Spinal cord (tissue), 10 donors: ENCODE data around the gene CPLX3. TPM values are rescaled to one million over a fixed set of nuclear protein-coding genes. Genes with fewer than 3 reads are reported as not detected.

Source experiments
- DNase-seq, 6 donors: peaks; one replicate each; pipeline versions ENCODE4 v3.0.0 to v3.0.0-alpha.2; 2013 to 2015; ENCODE audit warnings: low spot score in 6 of 6, low read depth in 4 of 6
- H3K27ac ChIP-seq: one replicate; pipeline ENCODE4 v1.5.1; 2013; ENCODE audit warnings: low read depth, low read length, control low read depth
- H3K27me3 ChIP-seq: one replicate; pipeline ENCODE4 v1.6.1; 2013; ENCODE audit warnings: low read length; ENCODE audit not compliant: control insufficient read depth, insufficient read depth
- H3K36me3 ChIP-seq: one replicate; pipeline ENCODE4 v1.6.1; 2013; ENCODE audit warnings: low read length; ENCODE audit not compliant: control insufficient read depth, insufficient read depth
- H3K4me1 ChIP-seq: one replicate; pipeline ENCODE4 v1.6.1; 2013; ENCODE audit warnings: low read length; ENCODE audit not compliant: control insufficient read depth, insufficient read depth
- H3K4me3 ChIP-seq: one replicate; pipeline ENCODE4 v1.5.1; 2013; ENCODE audit warnings: low read depth, low read length, control low read depth
- H3K9me3 ChIP-seq: one replicate; pipeline ENCODE4 v1.6.1; 2013; ENCODE audit warnings: low read length; ENCODE audit not compliant: control insufficient read depth, insufficient read depth
- WGBS: methylation state at CpG from one replicate; pipeline ENCODE4 v1.1.5; 2013; ENCODE audit warnings: missing lambda C conversion rate; ENCODE audit not compliant: insufficient coverage; 5-methylcytosine and 5-hydroxymethylcytosine counted together
- polyA plus RNA-seq, 2 donors: library from polyadenylated mRNA; unstranded; fragments of 120-200 nt; gene quantifications; one replicate each; pipeline ENCODE4 v1.2.1, GENCODE V29; 2013; ENCODE audit not compliant: insufficient read length in 2 of 2
- total RNA-seq, 2 donors: library from RNA; depleted of rRNA in 1 of 2; stranded (reverse); fragments of 120-200 nt in 1 of 2; fragments of >200 nt in 1 of 2; gene quantifications; one replicate each; pipeline versions ENCODE4 v1.2.3 to v1.2.4, GENCODE V29; 2013 to 2014
- donor health status: healthy.

Gene CPLX3
- total and polyA plus RNA-seq, 4 donors = 0.11 to 0.68 (median 0.38) TPM

GRCh38 chr15:74815121-74815934, 11.1 kb upstream of the CPLX3 start:
- DNase-seq = peak in 2 of 6 donors; percentile 13 to 42
- H3K4me3 ChIP-seq = no peak overlapping the region
- H3K27me3 ChIP-seq = no peaks in the 10 kb centered on the region
- 77% methylated on average over 7 of the region's 10 CpGs for WGBS
- no peaks in the 10 kb centered on the region for H3K36me3 ChIP-seq
- no peak overlapping the region for H3K27ac ChIP-seq
- no peaks in the 10 kb centered on the region for H3K9me3 ChIP-seq
- H3K4me1 ChIP-seq = peaks cover 19% of the 10 kb centered on the region

GRCh38 chr15:74815961-74816360, 10.5 kb upstream of the CPLX3 start:
- H3K4me1 ChIP-seq = peaks cover 22% of the 10 kb centered on the region

DNA sequence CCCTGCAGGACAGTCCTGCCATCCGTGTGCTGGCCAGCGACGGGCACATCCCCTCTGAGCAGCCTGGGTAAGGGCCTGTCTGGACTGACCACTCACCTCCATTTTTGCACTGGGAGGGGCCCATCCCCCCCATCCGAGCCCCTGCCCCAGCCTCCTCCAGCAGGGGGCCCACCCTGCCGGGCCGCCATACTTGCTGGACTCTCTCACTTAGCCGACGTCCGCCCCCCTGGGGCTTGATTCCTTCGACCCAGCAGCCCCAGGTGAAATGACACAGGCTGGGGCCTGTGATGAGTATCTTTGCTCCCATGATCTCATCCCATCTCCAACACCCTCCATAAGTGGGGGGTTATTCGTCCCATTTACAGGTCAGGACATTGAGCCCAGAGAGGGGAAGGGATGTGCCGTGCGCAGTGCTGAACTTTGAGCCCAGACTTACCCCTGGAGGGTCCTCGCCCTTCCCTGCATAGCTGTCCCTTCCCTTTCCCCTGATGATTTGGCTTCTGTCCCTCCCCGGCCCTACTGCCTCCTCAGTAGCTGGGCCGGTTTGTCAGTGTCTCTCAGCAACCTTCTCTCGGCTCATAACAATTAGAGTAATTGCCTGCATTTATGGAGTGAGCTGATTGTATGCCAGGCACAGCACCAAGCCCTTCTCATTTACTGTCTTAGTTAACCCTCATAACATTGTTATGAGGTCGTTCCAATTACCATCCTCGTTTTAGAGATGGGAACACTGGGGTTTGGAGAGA, 9.6 kb upstream of the CPLX3 start:
- Histone ChIP-seq H3K36me3 (no peaks in the 10 kb centered on the region), H3K9me3 (no peaks in the 10 kb centered on the region), H3K27me3 (no peaks in the 10 kb centered on the region), H3K27ac (no peak overlapping the region), H3K4me1 (peaks cover 30% of the 10 kb centered on the region), H3K4me3 (no peak overlapping the region)
- 43% methylated on average over 5 of the region's 19 CpGs for WGBS
- DNase-seq = peak in 2 of 6 donors; percentile 22 to 89

More at GRCh38 chr15:74815961-74816360, 10.5 kb upstream of the CPLX3 start:
- H3K36me3 ChIP-seq = no peaks in the 10 kb centered on the region
- no peaks in the 10 kb centered on the region for H3K9me3 ChIP-seq
- DNase-seq = no peak
- H3K27me3 ChIP-seq = no peaks in the 10 kb centered on the region
- WGBS = 85% methylated on average over 15 of the region's 15 CpGs
- H3K27ac ChIP-seq = no peak overlapping the region
- H3K4me3 ChIP-seq = no peak overlapping the region

- DNase-seq = peak in 1 of 6 donors; percentile 16
- no peak overlapping the region for H3K27ac ChIP-seq
- H3K9me3 ChIP-seq = no peaks in the 10 kb centered on the region
- H3K4me3 ChIP-seq = no peak overlapping the region
- no peaks in the 10 kb centered on the region for H3K36me3 ChIP-seq
- 17% methylated on average over 9 of the region's 9 CpGs for WGBS
- peaks cover 30% of the 10 kb centered on the region for H3K4me1 ChIP-seq
- H3K27me3 ChIP-seq = no peaks in the 10 kb centered on the region
Observed at GRCh38 chr15:74817370-74817737, 9.1 kb upstream of the CPLX3 start.

DNA sequence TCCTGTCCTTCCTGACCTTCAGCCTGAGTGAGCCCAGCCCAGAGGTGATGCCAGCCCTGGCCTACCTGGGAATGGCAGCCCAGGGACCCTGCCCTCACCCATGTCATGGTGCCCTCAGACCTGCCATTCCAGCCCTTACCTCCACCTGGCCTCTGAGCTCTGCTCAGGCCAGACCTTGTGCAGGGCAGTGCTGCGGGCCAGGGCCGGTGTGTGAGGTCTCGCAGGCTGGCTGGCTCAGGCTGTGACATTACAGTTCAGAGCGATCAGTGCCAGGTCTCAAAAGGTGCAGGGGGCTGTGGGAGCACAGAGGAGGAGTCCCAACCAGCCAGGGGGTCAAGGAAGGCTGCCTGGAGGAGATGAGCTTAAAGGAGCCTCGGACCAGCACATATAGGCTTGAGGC, 6.4 kb upstream of the CPLX3 start:
- Histone ChIP-seq H3K27me3 (no peaks in the 10 kb centered on the region), H3K4me3 (no peak overlapping the region), H3K4me1 (peaks cover 30% of the 10 kb centered on the region), H3K9me3 (no peaks in the 10 kb centered on the region), H3K36me3 (no peaks in the 10 kb centered on the region), H3K27ac (no peak overlapping the region)
- 92% methylated on average over 5 of the region's 5 CpGs for WGBS
- no peak for DNase-seq

DNA sequence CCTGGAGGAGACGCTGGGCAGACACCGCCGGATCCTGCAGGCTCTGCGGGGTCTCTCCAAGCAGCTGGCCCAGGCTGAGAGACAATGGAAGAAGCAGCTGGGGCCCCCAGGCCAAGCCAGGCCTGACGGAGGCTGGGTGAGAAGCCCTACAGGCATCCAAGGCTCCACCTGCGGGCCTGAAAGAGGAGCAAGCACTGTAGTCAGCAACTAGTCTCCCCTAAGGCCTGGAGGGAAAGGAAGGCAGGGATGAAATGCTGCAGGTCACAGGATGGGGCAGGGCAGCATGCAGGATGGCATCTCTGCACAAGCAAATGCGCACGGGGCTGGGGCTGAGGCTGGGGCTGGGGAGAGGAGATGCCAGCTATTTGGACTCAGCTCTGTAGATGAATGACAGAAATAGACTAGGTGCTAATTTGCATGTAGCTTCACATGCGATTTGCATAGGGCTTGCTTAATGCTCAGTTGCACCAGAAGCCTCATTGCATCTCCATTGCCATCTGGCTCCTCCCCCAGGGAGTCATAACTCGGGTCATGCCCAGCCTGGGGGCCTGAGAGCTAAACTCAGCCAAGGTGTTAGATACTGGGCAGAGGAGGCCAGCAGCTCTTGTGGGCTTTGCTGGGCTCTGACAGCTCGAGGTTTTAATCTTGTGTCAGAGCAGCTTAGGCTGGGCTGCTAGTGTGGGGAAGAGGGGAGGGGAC, 5.2 kb upstream of the CPLX3 start:
- Histone ChIP-seq H3K27me3 (peaks cover 9% of the 10 kb centered on the region), H3K9me3 (no peaks in the 10 kb centered on the region), H3K36me3 (no peaks in the 10 kb centered on the region), H3K27ac (no peak overlapping the region), H3K4me1 (peaks cover 30% of the 10 kb centered on the region), H3K4me3 (no peak overlapping the region)
- 23% methylated on average over 11 of the region's 11 CpGs for WGBS
- DNase-seq = peak in 2 of 6 donors; percentile 68 to 84

DNA sequence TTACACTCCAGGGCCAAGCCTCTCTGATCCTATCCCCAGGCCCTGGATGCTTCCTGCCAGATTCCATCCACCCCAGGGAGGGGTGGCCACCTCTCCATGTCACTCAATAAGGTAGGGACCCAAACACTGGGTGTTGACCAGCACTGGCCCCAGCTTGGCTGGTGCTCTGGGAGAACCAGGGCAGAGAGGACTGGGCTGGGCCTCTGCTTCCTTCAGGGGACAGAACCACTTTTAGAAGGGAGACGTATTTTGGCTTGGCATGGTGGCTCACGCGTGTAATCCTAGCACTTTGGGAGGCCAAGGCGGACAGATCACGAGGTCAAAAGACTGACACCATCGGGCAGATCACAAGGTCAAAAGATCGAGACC, 4.7 kb upstream of the CPLX3 start:
- Histone ChIP-seq H3K36me3 (no peaks in the 10 kb centered on the region), H3K27me3 (peaks cover 14% of the 10 kb centered on the region), H3K4me1 (peaks cover 30% of the 10 kb centered on the region), H3K27ac (no peak overlapping the region), H3K9me3 (no peaks in the 10 kb centered on the region), H3K4me3 (no peak overlapping the region)
- no peak for DNase-seq
- WGBS = 87% methylated on average over 5 of the region's 7 CpGs

- Histone ChIP-seq H3K4me3 (no peak overlapping the region), H3K36me3 (no peaks in the 10 kb centered on the region), H3K9me3 (no peaks in the 10 kb centered on the region), H3K27ac (no peak overlapping the region), H3K4me1 (peaks cover 30% of the 10 kb centered on the region), H3K27me3 (peaks cover 18% of the 10 kb centered on the region)
- no peak for DNase-seq
- WGBS = 77% methylated on average over 3 of the region's 4 CpGs
Observed at GRCh38 chr15:74822233-74822632, 4.2 kb upstream of the CPLX3 start.

- 66% methylated on average over 6 of the region's 6 CpGs for WGBS
- Histone ChIP-seq H3K9me3 (no peaks in the 10 kb centered on the region), H3K4me3 (no peak overlapping the region), H3K36me3 (no peaks in the 10 kb centered on the region), H3K27ac (no peak overlapping the region), H3K4me1 (peaks cover 26% of the 10 kb centered on the region), H3K27me3 (peaks cover 29% of the 10 kb centered on the region)
- no peak for DNase-seq
Observed at GRCh38 chr15:74823324-74823723, 3.1 kb upstream of the CPLX3 start.
